SK-N-SH (cell line): ENCODE results near the gene IFITM1.

ENCODE experiments used
- JUND ChIP-seq: IDR thresholded peaks from 2 replicates; pipeline ENCODE4 v1.4.0; 2012
- TF ChIP-seq, protein P1 (sequence below): fragments of 200-600 bp; sonication (generic); IDR thresholded peaks from 2 replicates; pipeline ENCODE4 v1.6.1; 2017; ENCODE audit warnings: antibody characterized with exemption, mild to moderate bottlenecking, moderate library complexity

DNA sequence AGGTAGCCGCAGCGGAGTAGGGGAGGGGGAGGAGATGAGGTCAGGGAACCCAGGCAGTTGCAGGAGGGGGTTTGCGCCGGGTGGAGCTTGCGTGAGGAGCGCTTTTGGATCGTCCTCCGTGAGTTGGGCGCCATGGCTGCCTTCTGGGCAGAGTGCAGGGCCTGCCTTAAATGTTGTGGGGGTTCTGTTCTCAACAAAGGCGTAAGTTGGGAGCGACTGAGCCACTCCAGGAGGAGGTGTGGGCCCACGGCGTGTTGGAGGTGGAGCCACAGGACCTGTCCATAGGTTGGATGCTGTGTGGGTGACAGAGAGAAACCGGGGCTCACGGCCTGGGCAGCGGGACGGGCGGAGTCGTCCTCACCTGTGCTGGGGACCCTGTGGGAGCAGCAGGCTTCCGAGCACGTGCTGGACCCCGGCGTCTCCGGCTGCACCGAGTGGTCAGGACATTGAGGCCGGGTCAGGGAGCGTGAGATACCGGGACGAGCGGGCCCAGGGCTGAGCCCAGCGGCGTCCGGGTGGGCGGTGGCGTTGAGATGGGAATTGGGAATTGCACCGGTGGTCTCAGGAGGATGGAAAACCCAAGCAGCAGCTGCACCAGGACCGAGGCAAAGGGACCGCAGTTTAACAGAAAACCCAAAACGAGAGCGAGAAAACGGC lies 25.9 kb upstream of the IFITM1 start:
- TF ChIP-seq JUND = no peak
- TF ChIP-seq, protein P1, sequence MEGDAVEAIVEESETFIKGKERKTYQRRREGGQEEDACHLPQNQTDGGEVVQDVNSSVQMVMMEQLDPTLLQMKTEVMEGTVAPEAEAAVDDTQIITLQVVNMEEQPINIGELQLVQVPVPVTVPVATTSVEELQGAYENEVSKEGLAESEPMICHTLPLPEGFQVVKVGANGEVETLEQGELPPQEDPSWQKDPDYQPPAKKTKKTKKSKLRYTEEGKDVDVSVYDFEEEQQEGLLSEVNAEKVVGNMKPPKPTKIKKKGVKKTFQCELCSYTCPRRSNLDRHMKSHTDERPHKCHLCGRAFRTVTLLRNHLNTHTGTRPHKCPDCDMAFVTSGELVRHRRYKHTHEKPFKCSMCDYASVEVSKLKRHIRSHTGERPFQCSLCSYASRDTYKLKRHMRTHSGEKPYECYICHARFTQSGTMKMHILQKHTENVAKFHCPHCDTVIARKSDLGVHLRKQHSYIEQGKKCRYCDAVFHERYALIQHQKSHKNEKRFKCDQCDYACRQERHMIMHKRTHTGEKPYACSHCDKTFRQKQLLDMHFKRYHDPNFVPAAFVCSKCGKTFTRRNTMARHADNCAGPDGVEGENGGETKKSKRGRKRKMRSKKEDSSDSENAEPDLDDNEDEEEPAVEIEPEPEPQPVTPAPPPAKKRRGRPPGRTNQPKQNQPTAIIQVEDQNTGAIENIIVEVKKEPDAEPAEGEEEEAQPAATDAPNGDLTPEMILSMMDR = no peak
